Sciatic nerve (tissue), 2 donors: ENCODE results near the gene JMJD6. TPM values are rescaled to one million over a fixed set of nuclear protein-coding genes. Genes with fewer than 3 reads are reported as not detected.
A peak's percentile ranks its signal among the peaks of the same experiment; 100 is the strongest.
"Not testable (repeated sequence)": the region's sequence is repeated elsewhere in the genome, so short reads cannot be mapped to it uniquely, and the experiment has no call there.

ENCODE experiments used
- ATAC-seq: fragments of 200-7000 bp; cut with Tn5 transposase; one replicate; pipeline ENCODE4 v1.9.1; 2020; ENCODE audit warnings: mild to moderate bottlenecking, moderate library complexity
- DNase-seq: peaks from one replicate; pipeline ENCODE4 v3.0.0-alpha.2; 2020; ENCODE audit warnings: low spot score
- intact Hi-C: fragments of 100-400 bp; cut with DNase I; formaldehyde crosslinking; loops from one replicate; pipeline ENCODE4 v1.14.2; 2022
- total RNA-seq: library from RNA; stranded (reverse); fragmentation: NEBNext Ultra II Directional; extraction: Animal tissue kit (Norgen Biotek cat#: 25700); gene quantifications from one replicate; pipeline ENCODE4 v1.2.1, GENCODE V29; 2021
- donor health status: DM: no; HTN: no; CAD: no.
- donor health status: DM: no; HTN: no; CAD: no.

The JMJD6 gene
- total RNA-seq, 1 donor from 2014 or later, result 37.2 TPM

GRCh38 chr17:76737676-76738467 is 11.5 kb upstream of the JMJD6 start, which contains the start of gene MFSD11:
Gene MFSD11, plus strand, starts transcription at chr17:76738119. Its CDS starts 234 bp downstream, at chr17:76738353.
- intact Hi-C loops, result no loop called here
- ATAC-seq (peak; percentile 91), DNase-seq (peak; percentile 95)

GRCh38 chr17:76737082-76737675 is 10.8 kb upstream of the JMJD6 start, which contains the start of gene SRSF2:
Gene SRSF2, minus strand, starts transcription at chr17:76737331. Its CDS starts 171 bp downstream, at chr17:76737160.
- ATAC-seq, result peak; percentile 97
- intact Hi-C loops, result no loop called here

GRCh38 chr17:76736349-76737081 is 10.1 kb upstream of the JMJD6 start:
- peak; percentile 21 for ATAC-seq
- intact Hi-C loops, result no loop called here
- DNase-seq, result peak; percentile 85

More at GRCh38 chr17:76737082-76737675, 10.8 kb upstream of the JMJD6 start, which contains the start of gene SRSF2:
- DNase-seq, result peak; percentile 99

- intact Hi-C loops, result no loop called here
- ATAC-seq, result no peak
- DNase-seq, result no peak
These were observed 9.4 kb upstream of the JMJD6 start for GRCh38 chr17:76735586-76736348.

GRCh38 chr17:76735006-76735405 is 8.6 kb upstream of the JMJD6 start:
- DNase-seq (no peak), ATAC-seq (no peak)
- intact Hi-C loops, result no loop called here

GRCh38 chr17:76734080-76734840 is 7.9 kb upstream of the JMJD6 start:
- intact Hi-C loops, result no loop called here
- ATAC-seq, result no peak
- no peak for DNase-seq

GRCh38 chr17:76733618-76733957 is 7.2 kb upstream of the JMJD6 start:
- ATAC-seq (no peak), DNase-seq (no peak)
- intact Hi-C loops, result no loop called here

- no peak for DNase-seq
- intact Hi-C loops, result no loop called here
- no peak for ATAC-seq
These were observed 6.6 kb upstream of the JMJD6 start for GRCh38 chr17:76732734-76733617.

- intact Hi-C loops, DNase-seq, ATAC-seq: not testable (repeated sequence)
These were observed 5.7 kb upstream of the JMJD6 start for GRCh38 chr17:76731800-76732733.

GRCh38 chr17:76727745-76728456 is 1.5 kb upstream of the JMJD6 start:
- DNase-seq, result no peak
- intact Hi-C loops, result no loop called here
- no peak for ATAC-seq

GRCh38 chr17:76726776-76727718 is 641 bp upstream of the JMJD6 start, which contains the start of gene METTL23:
Gene METTL23, plus strand, starts transcription at chr17:76726839. Its CDS starts 2,872 bp downstream, at chr17:76729711.
- ATAC-seq (peak; percentile 75), DNase-seq (peak; percentile 93)
- intact Hi-C loops, result no loop called here

GRCh38 chr17:76725580-76726230 is 701 bp downstream of the JMJD6 start:
- ATAC-seq (peak; percentile 32), DNase-seq (peak; percentile 85)
- intact Hi-C loops, result no loop called here

GRCh38 chr17:76723812-76724211 is 2.6 kb downstream of the JMJD6 start:
- no peak for ATAC-seq
- intact Hi-C loops, result no loop called here
- DNase-seq, result no peak

GRCh38 chr17:76722977-76723376 is 3.4 kb downstream of the JMJD6 start:
- intact Hi-C loops, DNase-seq, ATAC-seq: not testable (repeated sequence)
